Left lung (tissue), 10 donors: ENCODE data around the gene ATOH8. TPM values are rescaled to one million over a fixed set of nuclear protein-coding genes. Genes with fewer than 3 reads are reported as not detected.

Experiments used
- ATAC-seq: fragments of 200-7000 bp; cut with Tn5 transposase; one replicate; pipeline ENCODE4 v1.9.1; 2020; ENCODE audit warnings: moderate library complexity
- DNase-seq, 4 donors: peaks; one replicate each; pipeline ENCODE4 v3.0.0-alpha.2; 2013 to 2020
- H3K27ac ChIP-seq, 2 donors: fragments of 200-600 bp; sonication (generic) in 1 of 2; one replicate each; pipeline versions ENCODE4 v1.5.0 to v1.8.0; 2020 to 2021
- H3K27me3 ChIP-seq, 2 donors: fragments of 200-600 bp; sonication (generic) in 1 of 2; one replicate each; pipeline versions ENCODE4 v1.5.0 to v1.8.0; 2020 to 2021
- H3K36me3 ChIP-seq, 2 donors: fragments of 200-600 bp; sonication (generic) in 1 of 2; one replicate each; pipeline versions ENCODE4 v1.5.0 to v1.8.0; 2020 to 2021
- H3K4me1 ChIP-seq, 2 donors: fragments of 200-600 bp; one replicate each; pipeline ENCODE4 v1.8.0; 2021
- H3K4me3 ChIP-seq, 2 donors: fragments of 200-600 bp; sonication (generic) in 1 of 2; one replicate each; pipeline versions ENCODE4 v1.5.0 to v1.8.0; 2020 to 2021; ENCODE audit warnings: mild to moderate bottlenecking in 1 of 2
- H3K9me3 ChIP-seq, 2 donors: fragments of 200-600 bp; sonication (generic) in 1 of 2; one replicate each; pipeline versions ENCODE4 v1.5.0 to v1.8.0; 2020 to 2021
- intact Hi-C, 2 donors: fragments of 100-400 bp; cut with DNase I; formaldehyde crosslinking; loops; one replicate each; pipeline versions ENCODE4 v1.11.2 to v1.14.2; 2022
- microRNA-seq, 2 donors: library from miRNA; unstranded; fragments of <30 nt; microRNA quantifications; one replicate each; pipeline ENCODE4, GENCODE V29; 2019
- polyA plus RNA-seq, 6 donors: library from polyadenylated mRNA; unstranded; fragments of 120-200 nt; gene quantifications; one replicate each; pipeline ENCODE4 v1.2.1, GENCODE V29; 2013; ENCODE audit not compliant: insufficient read length in 6 of 6
- total RNA-seq, 2 donors: library from RNA; stranded (reverse); fragmentation: NEBNext Ultra II Directional; extraction: Animal tissue kit (Norgen Biotek cat#: 25700); gene quantifications; one replicate each; pipeline ENCODE4 v1.2.1, GENCODE V29; 2021
- TF ChIP-seq, protein P1 (sequence below), 2 donors: fragments of 200-600 bp; sonication (generic) in 1 of 2; IDR thresholded peaks; one replicate each; pipeline versions ENCODE4 v1.5.0 to v1.8.0; 2021; ENCODE audit warnings: antibody characterized with exemption in 2 of 2
- donor health status: DM: no; HTN: yes; CAD: no.
- donor health status: DM: no; HTN: no; CAD: no.

ATOH8 gene
- total and polyA plus RNA-seq, 8 donors: 24.7 to 36.5 (median 34.3) TPM

- Histone ChIP-seq H3K27ac (no peak overlapping the region), H3K9me3 (no peaks in the 10 kb centered on the region), H3K36me3 (no peaks in the 10 kb centered on the region), H3K4me3 (no peak overlapping the region), H3K4me1 (peaks cover 0 to 6% of the 10 kb centered on the region in 2 donors), H3K27me3 (no peaks in the 10 kb centered on the region)
- intact Hi-C loops: no loop called here
- TF ChIP-seq, protein P1, sequence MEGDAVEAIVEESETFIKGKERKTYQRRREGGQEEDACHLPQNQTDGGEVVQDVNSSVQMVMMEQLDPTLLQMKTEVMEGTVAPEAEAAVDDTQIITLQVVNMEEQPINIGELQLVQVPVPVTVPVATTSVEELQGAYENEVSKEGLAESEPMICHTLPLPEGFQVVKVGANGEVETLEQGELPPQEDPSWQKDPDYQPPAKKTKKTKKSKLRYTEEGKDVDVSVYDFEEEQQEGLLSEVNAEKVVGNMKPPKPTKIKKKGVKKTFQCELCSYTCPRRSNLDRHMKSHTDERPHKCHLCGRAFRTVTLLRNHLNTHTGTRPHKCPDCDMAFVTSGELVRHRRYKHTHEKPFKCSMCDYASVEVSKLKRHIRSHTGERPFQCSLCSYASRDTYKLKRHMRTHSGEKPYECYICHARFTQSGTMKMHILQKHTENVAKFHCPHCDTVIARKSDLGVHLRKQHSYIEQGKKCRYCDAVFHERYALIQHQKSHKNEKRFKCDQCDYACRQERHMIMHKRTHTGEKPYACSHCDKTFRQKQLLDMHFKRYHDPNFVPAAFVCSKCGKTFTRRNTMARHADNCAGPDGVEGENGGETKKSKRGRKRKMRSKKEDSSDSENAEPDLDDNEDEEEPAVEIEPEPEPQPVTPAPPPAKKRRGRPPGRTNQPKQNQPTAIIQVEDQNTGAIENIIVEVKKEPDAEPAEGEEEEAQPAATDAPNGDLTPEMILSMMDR (IDR thresholded peaks at IDR 0.05): no peak
- no peak for DNase-seq
- no peak for ATAC-seq
Measured at GRCh38 chr2:85830645-85831044, 76.9 kb downstream of the ATOH8 start.

GRCh38 chr2:85831735-85832134 is 77.9 kb downstream of the ATOH8 start:
- TF ChIP-seq, protein P1 (IDR thresholded peaks at IDR 0.05): no peak
- DNase-seq (no peak), ATAC-seq (no peak)
- Histone ChIP-seq H3K36me3 (no peaks in the 10 kb centered on the region), H3K27me3 (no peaks in the 10 kb centered on the region), H3K4me3 (no peak overlapping the region), H3K4me1 (peaks cover 0 to 6% of the 10 kb centered on the region in 2 donors), H3K9me3 (no peaks in the 10 kb centered on the region), H3K27ac (no peak overlapping the region)
- intact Hi-C loops: no loop called here

- Histone ChIP-seq H3K27ac (no peak overlapping the region), H3K9me3 (no peaks in the 10 kb centered on the region), H3K36me3 (peaks cover 0 to 11% of the 10 kb centered on the region in 2 donors), H3K4me1 (no peaks in the 10 kb centered on the region), H3K27me3 (no peaks in the 10 kb centered on the region), H3K4me3 (no peak overlapping the region)
- DNase-seq (no peak), ATAC-seq (no peak)
- TF ChIP-seq, protein P1 (IDR thresholded peaks at IDR 0.05): no peak
- intact Hi-C loops: no loop called here
Measured at GRCh38 chr2:85834466-85834865, 80.7 kb downstream of the ATOH8 start.

Small RNA genes lying within 50 kb of the gene (microRNA-seq; reads per million reads assigned to microRNA genes)
- gene MIR6071: 0 reads per million in 2 donors

Other genes with a start within 250 kb of the ATOH8 start
- 100 to 1,000 TPM; 135 to 194 TPM for gene MAT2A, start 214.8 kb upstream of the ATOH8 start, total RNA-seq
- 100 to 1,000 TPM; 287 to 341 (median 313) TPM for gene MAT2A, start 214.8 kb upstream of the ATOH8 start, polyA plus RNA-seq
- 100 to 1,000 TPM in 1 of 2 donors, 10 to 100 TPM in 1; 71.8 to 126 TPM for gene GGCX, start 192.5 kb upstream of the ATOH8 start, total RNA-seq
- gene GGCX, start 192.5 kb upstream of the ATOH8 start, polyA plus RNA-seq: 10 to 100 TPM; 31.9 to 37.9 (median 37.0) TPM
- gene VAMP8, start 176.4 kb upstream of the ATOH8 start, total RNA-seq: 100 to 1,000 TPM; 176 to 250 TPM
- gene VAMP8, start 176.4 kb upstream of the ATOH8 start, polyA plus RNA-seq: 10 to 100 TPM; 51.8 to 76.7 (median 62.4) TPM
- gene VAMP5, start 169.6 kb upstream of the ATOH8 start, total RNA-seq: 10 to 100 TPM; 58.2 to 87.7 TPM
- 10 to 100 TPM; 49.6 to 65.9 (median 55.7) TPM for gene VAMP5, start 169.6 kb upstream of the ATOH8 start, polyA plus RNA-seq
- 100 to 1,000 TPM; 101 to 107 TPM for gene RNF181, start 158.2 kb upstream of the ATOH8 start, total RNA-seq
- gene RNF181, start 158.2 kb upstream of the ATOH8 start, polyA plus RNA-seq: 100 to 1,000 TPM in 3 of 6 donors, 10 to 100 TPM in 3; 94.9 to 109 (median 101) TPM
- gene TMEM150A, start 151.3 kb upstream of the ATOH8 start, total RNA-seq: 10 to 100 TPM; 28.2 to 39.6 TPM
- gene TMEM150A, start 151.3 kb upstream of the ATOH8 start, polyA plus RNA-seq: 10 to 100 TPM; 11.5 to 16.7 (median 13.2) TPM
- gene C2orf68, start 141.9 kb upstream of the ATOH8 start, total RNA-seq: 10 to 100 TPM; 37.0 to 42.5 TPM
- gene C2orf68, start 141.9 kb upstream of the ATOH8 start, polyA plus RNA-seq: 10 to 100 TPM; 69.9 to 79.0 (median 74.5) TPM
- gene USP39, start 137.8 kb upstream of the ATOH8 start, total RNA-seq: 10 to 100 TPM; 44.5 to 45.5 TPM
- gene USP39, start 137.8 kb upstream of the ATOH8 start, polyA plus RNA-seq: 10 to 100 TPM; 55.1 to 70.8 (median 68.5) TPM
- gene SFTPB, start 85.8 kb upstream of the ATOH8 start, total RNA-seq: over 10,000 TPM; 11,570 to 18,328 TPM
- 100 to 1,000 TPM; 183 to 652 (median 403) TPM for gene SFTPB, start 85.8 kb upstream of the ATOH8 start, polyA plus RNA-seq
- 10 to 100 TPM in 1 of 2 donors, 1 to 10 TPM in 1; 9.2 to 10.5 TPM for gene GNLY, start 59.6 kb upstream of the ATOH8 start, total RNA-seq
- gene GNLY, start 59.6 kb upstream of the ATOH8 start, polyA plus RNA-seq: 1 to 10 TPM in 5 of 6 donors, under 1 TPM in 1; 0.90 to 7.4 (median 2.0) TPM
- gene ST3GAL5, start 135.0 kb downstream of the ATOH8 start, total RNA-seq: 100 to 1,000 TPM in 1 of 2 donors, 10 to 100 TPM in 1; 58.4 to 102 TPM
- 100 to 1,000 TPM in 2 of 6 donors, 10 to 100 TPM in 4; 68.8 to 108 (median 93.9) TPM for gene ST3GAL5, start 135.0 kb downstream of the ATOH8 start, polyA plus RNA-seq